ENCODE results near the gene FBXL17.

- no peak for TF ChIP-seq CHD4 (IDR thresholded peaks at IDR 0.05; ENCODE audit: borderline replicate concordance, low read length)
- no peak for TF ChIP-seq RBM22 (optimal IDR thresholded peaks at IDR 0.05; ENCODE audit: low read length)
- TF ChIP-seq RFX3 (CRISPR knock-in tag; IDR thresholded peaks at IDR 0.05) = no peak
- no peak for TF ChIP-seq TOPORS (CRISPR knock-in tag; IDR thresholded peaks at IDR 0.05)
- no peak for TF ChIP-seq TERF1 (CRISPR knock-in tag; IDR thresholded peaks at IDR 0.05)
- no peak for TF ChIP-seq EHMT2 (IDR thresholded peaks at IDR 0.05; ENCODE audit: borderline replicate concordance, low read depth, low read length)
- TF ChIP-seq TEAD3 (CRISPR knock-in tag; optimal IDR thresholded peaks at IDR 0.05; ENCODE audit: borderline replicate concordance) = no peak
- no peak for TF ChIP-seq BRCA1 (CRISPR knock-in tag; IDR thresholded peaks at IDR 0.05)
- TF ChIP-seq ZNF709 (CRISPR knock-in tag; IDR thresholded peaks at IDR 0.05) = no peak
- no peak for TF ChIP-seq USF2 (IDR thresholded peaks at IDR 0.05; ENCODE audit: low read depth, low read length)
- TF ChIP-seq USF2 (CRISPR knock-in tag; IDR thresholded peaks at IDR 0.05; ENCODE audit: borderline replicate concordance) = no peak
- no peak for TF ChIP-seq RBAK (CRISPR knock-in tag; IDR thresholded peaks at IDR 0.05)
- no peak for TF ChIP-seq E2F1 (CRISPR knock-in tag; IDR thresholded peaks at IDR 0.05)
These were observed 353.5 kb downstream of the FBXL17 start for GRCh38 chr5:108028412-108028811.
